Epidermal melanocyte (primary cell): ENCODE measurements around the gene MAPKAP1.

Experiments used
- DNase-seq: peaks from one replicate; pipeline ENCODE4 v3.0.0; 2011; ENCODE audit warnings: low spot score; ENCODE audit not compliant: insufficient read length

Gene MAPKAP1

GRCh38 chr9:125396799-125397198 lies 310.2 kb downstream of the MAPKAP1 start:
- DNase-seq, result no peak

GRCh38 chr9:125393426-125393825 lies 313.6 kb downstream of the MAPKAP1 start:
- DNase-seq, result no peak

- no peak for DNase-seq
These were observed 315.3 kb downstream of the MAPKAP1 start for GRCh38 chr9:125391704-125392103.

GRCh38 chr9:125388978-125389377 lies 318.0 kb downstream of the MAPKAP1 start:
- DNase-seq, result no peak

GRCh38 chr9:125387861-125388524 lies 319.0 kb downstream of the MAPKAP1 start:
- DNase-seq, result no peak
